HFF-Myc (cell line): Measurements from ENCODE around the gene PSRC1.

Source experiments
- DNase-seq: peaks from one replicate; pipeline ENCODE4 v3.0.0-alpha.2; 2011; ENCODE audit warnings: low read depth; ENCODE audit errors: extremely low read depth
- H3K4me3 ChIP-seq: replicated peaks from 2 replicates; pipeline ENCODE4 v1.5.1; 2011; ENCODE audit warnings: low read depth, mild to moderate bottlenecking, control low read depth, low read length
- TF ChIP-seq, protein P1 (sequence below): IDR thresholded peaks from 2 replicates; pipeline ENCODE4 v1.5.1; 2012; ENCODE audit warnings: mild to moderate bottlenecking, low read depth, low read length, control low read depth; ENCODE audit errors: missing control alignments

Gene PSRC1

GRCh38 chr1:109268431-109269211 lies 14.3 kb downstream of the PSRC1 start:
- DNase-seq: no peak
- TF ChIP-seq, protein P1, sequence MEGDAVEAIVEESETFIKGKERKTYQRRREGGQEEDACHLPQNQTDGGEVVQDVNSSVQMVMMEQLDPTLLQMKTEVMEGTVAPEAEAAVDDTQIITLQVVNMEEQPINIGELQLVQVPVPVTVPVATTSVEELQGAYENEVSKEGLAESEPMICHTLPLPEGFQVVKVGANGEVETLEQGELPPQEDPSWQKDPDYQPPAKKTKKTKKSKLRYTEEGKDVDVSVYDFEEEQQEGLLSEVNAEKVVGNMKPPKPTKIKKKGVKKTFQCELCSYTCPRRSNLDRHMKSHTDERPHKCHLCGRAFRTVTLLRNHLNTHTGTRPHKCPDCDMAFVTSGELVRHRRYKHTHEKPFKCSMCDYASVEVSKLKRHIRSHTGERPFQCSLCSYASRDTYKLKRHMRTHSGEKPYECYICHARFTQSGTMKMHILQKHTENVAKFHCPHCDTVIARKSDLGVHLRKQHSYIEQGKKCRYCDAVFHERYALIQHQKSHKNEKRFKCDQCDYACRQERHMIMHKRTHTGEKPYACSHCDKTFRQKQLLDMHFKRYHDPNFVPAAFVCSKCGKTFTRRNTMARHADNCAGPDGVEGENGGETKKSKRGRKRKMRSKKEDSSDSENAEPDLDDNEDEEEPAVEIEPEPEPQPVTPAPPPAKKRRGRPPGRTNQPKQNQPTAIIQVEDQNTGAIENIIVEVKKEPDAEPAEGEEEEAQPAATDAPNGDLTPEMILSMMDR: no peak
- no peak overlapping the region for H3K4me3 ChIP-seq

DNA sequence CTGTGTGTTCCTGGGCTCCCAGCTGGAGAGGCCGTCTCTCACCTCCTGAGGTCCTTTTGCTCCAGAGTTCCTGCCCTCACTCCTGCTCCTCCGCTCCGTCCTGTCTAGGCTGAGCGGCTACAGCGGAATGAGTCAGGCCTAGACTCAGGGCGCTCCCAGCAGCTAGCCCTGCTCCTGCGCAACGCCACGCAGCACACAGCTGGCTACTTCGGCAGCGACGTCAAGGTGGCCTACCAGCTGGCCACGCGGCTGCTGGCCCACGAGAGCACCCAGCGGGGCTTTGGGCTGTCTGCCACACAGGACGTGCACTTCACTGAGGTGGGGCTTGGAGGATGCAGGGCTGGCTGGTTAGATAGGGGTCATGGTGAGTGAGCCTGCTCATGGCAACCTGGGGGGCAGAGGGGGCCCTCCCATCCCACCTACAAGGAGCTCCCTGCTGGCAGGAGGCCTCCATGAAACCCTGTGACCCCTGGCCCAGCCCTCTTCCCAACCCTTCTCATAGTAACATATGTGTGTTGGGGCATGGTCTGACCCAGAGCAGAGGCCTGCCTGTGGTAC lies 15.1 kb downstream of the PSRC1 start:
- DNase-seq: no peak
- H3K4me3 ChIP-seq: no peak overlapping the region
- TF ChIP-seq, protein P1: no peak

DNA sequence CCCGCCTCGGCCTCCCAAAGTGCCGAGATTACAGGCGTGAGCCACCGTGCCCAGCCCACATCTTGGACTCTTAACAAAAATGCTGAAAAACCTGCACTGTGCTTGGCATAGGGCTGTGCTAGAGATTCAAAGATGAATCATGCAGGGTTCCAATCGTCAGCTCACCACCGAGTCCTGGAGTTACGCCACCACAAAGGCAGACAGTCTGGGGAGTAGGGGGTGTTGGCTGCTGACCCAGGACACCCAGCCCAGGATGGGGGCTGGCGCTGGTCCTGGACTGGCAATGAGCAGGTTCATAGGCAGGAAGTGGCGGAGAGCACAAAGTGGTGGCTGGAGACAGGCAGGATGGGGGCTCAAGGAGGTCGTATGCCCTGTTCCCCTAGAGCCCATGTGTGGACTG lies 16.0 kb downstream of the PSRC1 start:
- DNase-seq: no peak
- no peak overlapping the region for H3K4me3 ChIP-seq
- TF ChIP-seq, protein P1: no peak

GRCh38 chr1:109265741-109266330 lies 17.1 kb downstream of the PSRC1 start:
- DNase-seq: no peak
- TF ChIP-seq, protein P1: no peak
- no peak overlapping the region for H3K4me3 ChIP-seq

DNA sequence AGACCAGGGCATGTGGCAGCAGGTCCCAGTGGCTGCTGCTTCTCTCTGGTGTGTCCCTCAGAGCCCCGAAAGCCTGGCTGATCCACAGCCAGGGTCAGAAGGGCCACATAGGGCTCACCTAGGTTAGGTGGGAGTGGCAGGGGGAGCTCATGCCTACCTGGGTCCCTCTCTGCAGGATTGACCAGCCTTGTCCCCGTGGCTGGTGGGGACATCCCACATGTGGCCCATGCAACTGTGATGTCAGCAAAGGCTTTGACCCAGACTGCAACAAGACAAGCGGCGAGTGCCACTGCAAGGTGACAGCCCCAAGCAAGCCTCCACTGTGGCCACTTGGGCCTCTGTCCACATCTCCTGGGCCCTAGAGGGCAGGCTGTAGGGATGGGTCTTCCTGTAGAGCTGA lies 17.9 kb downstream of the PSRC1 start:
- no peak overlapping the region for H3K4me3 ChIP-seq
- TF ChIP-seq, protein P1: no peak
- no peak for DNase-seq

GRCh38 chr1:109264379-109264755 lies 18.6 kb downstream of the PSRC1 start:
- no peak for DNase-seq
- no peak overlapping the region for H3K4me3 ChIP-seq
- TF ChIP-seq, protein P1: no peak
